T-helper 2 cell treated with Interferon-gamma antibody and Interleukin-4, amounts not matched to agents 5 μg/mL and 100 μg/mL, for 36 hours (primary cell): ENCODE measurements around the gene RITA1.

ENCODE experiments used
- DNase-seq: peaks from one replicate; pipeline ENCODE4 v3.0.0; 2021; ENCODE audit warnings: low spot score
- H3K27ac Mint-ChIP-seq: one replicate; pipeline ENCODE4 v1.8.0; 2021; ENCODE audit warnings: mild to moderate bottlenecking, mixed read lengths
- H3K27me3 Mint-ChIP-seq: one replicate; pipeline ENCODE4 v1.8.0; 2021; ENCODE audit warnings: low read depth, mixed read lengths
- H3K36me3 Mint-ChIP-seq: one replicate; pipeline ENCODE4 v1.8.0; 2021; ENCODE audit warnings: low read depth, mixed read lengths
- H3K4me1 Mint-ChIP-seq: one replicate; pipeline ENCODE4 v1.8.0; 2021; ENCODE audit warnings: low read depth, mixed read lengths
- H3K4me3 Mint-ChIP-seq: one replicate; pipeline ENCODE4 v1.8.0; 2022; ENCODE audit warnings: mild to moderate bottlenecking, moderate library complexity, mixed read lengths
- H3K9me3 Mint-ChIP-seq: one replicate; pipeline ENCODE4 v1.8.0; 2021; ENCODE audit warnings: mixed read lengths

Gene RITA1

GRCh38 chr12:113180333-113180732 is 5.2 kb upstream of the RITA1 start:
- no peaks in the 10 kb centered on the region for H3K27me3 Mint-ChIP-seq
- peaks cover 5% of the 10 kb centered on the region for H3K4me1 Mint-ChIP-seq
- H3K36me3 Mint-ChIP-seq = peaks cover 62% of the 10 kb centered on the region
- H3K27ac Mint-ChIP-seq = no peak overlapping the region
- no peak for DNase-seq
- no peak overlapping the region for H3K4me3 Mint-ChIP-seq
- peaks cover 5% of the 10 kb centered on the region for H3K9me3 Mint-ChIP-seq

GRCh38 chr12:113181975-113182374 is 3.5 kb upstream of the RITA1 start:
- Mint-ChIP-seq H3K9me3 (peaks cover 5% of the 10 kb centered on the region), H3K36me3 (peaks cover 58% of the 10 kb centered on the region), H3K4me1 (peaks cover 14% of the 10 kb centered on the region), H3K27me3 (no peaks in the 10 kb centered on the region), H3K4me3 (no peak overlapping the region), H3K27ac (no peak overlapping the region)
- DNase-seq = no peak

- H3K4me3 Mint-ChIP-seq = peak overlapping the region; percentile 98
- H3K27ac Mint-ChIP-seq = peak overlapping the region; percentile 65
- peaks cover 51% of the 10 kb centered on the region for H3K36me3 Mint-ChIP-seq
- DNase-seq = no peak
- no peaks in the 10 kb centered on the region for H3K9me3 Mint-ChIP-seq
- H3K4me1 Mint-ChIP-seq = peaks cover 19% of the 10 kb centered on the region
- no peaks in the 10 kb centered on the region for H3K27me3 Mint-ChIP-seq
Measured at GRCh38 chr12:113183030-113183589, 2.4 kb upstream of the RITA1 start.

- H3K9me3 Mint-ChIP-seq = no peaks in the 10 kb centered on the region
- peak overlapping the region; percentile 98 for H3K4me3 Mint-ChIP-seq
- H3K4me1 Mint-ChIP-seq = peaks cover 19% of the 10 kb centered on the region
- no peak for DNase-seq
- no peaks in the 10 kb centered on the region for H3K27me3 Mint-ChIP-seq
- peaks cover 44% of the 10 kb centered on the region for H3K36me3 Mint-ChIP-seq
- H3K27ac Mint-ChIP-seq = peak overlapping the region; percentile 97
Measured at GRCh38 chr12:113184098-113184899, 1.2 kb upstream of the RITA1 start.

- DNase-seq = peak; percentile 88
- H3K36me3 Mint-ChIP-seq = peaks cover 41% of the 10 kb centered on the region
- H3K4me1 Mint-ChIP-seq = peaks cover 21% of the 10 kb centered on the region
- peak overlapping the region; percentile 98 for H3K4me3 Mint-ChIP-seq
- H3K27ac Mint-ChIP-seq = peak overlapping the region; percentile 97
- H3K9me3 Mint-ChIP-seq = no peaks in the 10 kb centered on the region
- no peaks in the 10 kb centered on the region for H3K27me3 Mint-ChIP-seq
Measured at GRCh38 chr12:113184900-113185179, 681 bp upstream of the RITA1 start.

- no peak for DNase-seq
Measured at GRCh38 chr12:113186033-113186365, 478 bp downstream of the RITA1 start.

GRCh38 chr12:113186666-113187325 is 1.3 kb downstream of the RITA1 start:
- Mint-ChIP-seq H3K9me3 (no peaks in the 10 kb centered on the region), H3K4me1 (peaks cover 24% of the 10 kb centered on the region), H3K36me3 (peaks cover 35% of the 10 kb centered on the region), H3K27me3 (no peaks in the 10 kb centered on the region), H3K4me3 (peak overlapping the region; percentile 98), H3K27ac (peak overlapping the region; percentile 97)
- no peak for DNase-seq

More at GRCh38 chr12:113186033-113186365, 478 bp downstream of the RITA1 start:
- H3K9me3 Mint-ChIP-seq = no peaks in the 10 kb centered on the region
- H3K27ac Mint-ChIP-seq = peak overlapping the region; percentile 97
- no peaks in the 10 kb centered on the region for H3K27me3 Mint-ChIP-seq
- peaks cover 24% of the 10 kb centered on the region for H3K4me1 Mint-ChIP-seq
- H3K36me3 Mint-ChIP-seq = peaks cover 37% of the 10 kb centered on the region
- H3K4me3 Mint-ChIP-seq = peak overlapping the region; percentile 98

- no peak for DNase-seq
- Mint-ChIP-seq H3K4me1 (peaks cover 20% of the 10 kb centered on the region), H3K27me3 (no peaks in the 10 kb centered on the region), H3K27ac (no peak overlapping the region), H3K36me3 (peaks cover 33% of the 10 kb centered on the region), H3K4me3 (no peak overlapping the region), H3K9me3 (no peaks in the 10 kb centered on the region)
Measured at GRCh38 chr12:113189361-113189760, 3.8 kb downstream of the RITA1 start.

- DNase-seq = no peak
- Mint-ChIP-seq H3K36me3 (peaks cover 30% of the 10 kb centered on the region), H3K27ac (peak overlapping the region; percentile 10), H3K27me3 (no peaks in the 10 kb centered on the region), H3K4me3 (no peak overlapping the region), H3K4me1 (peaks cover 20% of the 10 kb centered on the region), H3K9me3 (no peaks in the 10 kb centered on the region)
Measured at GRCh38 chr12:113190761-113191160, 5.2 kb downstream of the RITA1 start.

- peaks cover 19% of the 10 kb centered on the region for H3K4me1 Mint-ChIP-seq
- peaks cover 29% of the 10 kb centered on the region for H3K36me3 Mint-ChIP-seq
- DNase-seq = no peak
- H3K4me3 Mint-ChIP-seq = no peak overlapping the region
- H3K9me3 Mint-ChIP-seq = no peaks in the 10 kb centered on the region
- H3K27me3 Mint-ChIP-seq = no peaks in the 10 kb centered on the region
- no peak overlapping the region for H3K27ac Mint-ChIP-seq
Measured at GRCh38 chr12:113191227-113191626, 5.7 kb downstream of the RITA1 start.

GRCh38 chr12:113194971-113195391 is 9.5 kb downstream of the RITA1 start:
- DNase-seq = no peak
- Mint-ChIP-seq H3K27me3 (no peaks in the 10 kb centered on the region), H3K36me3 (peaks cover 12% of the 10 kb centered on the region), H3K27ac (no peak overlapping the region), H3K9me3 (no peaks in the 10 kb centered on the region), H3K4me1 (peaks cover 15% of the 10 kb centered on the region), H3K4me3 (no peak overlapping the region)

- no peak for DNase-seq
- H3K27me3 Mint-ChIP-seq = no peaks in the 10 kb centered on the region
- H3K4me3 Mint-ChIP-seq = no peak overlapping the region
- H3K9me3 Mint-ChIP-seq = no peaks in the 10 kb centered on the region
- H3K4me1 Mint-ChIP-seq = peaks cover 13% of the 10 kb centered on the region
- H3K36me3 Mint-ChIP-seq = peaks cover 9% of the 10 kb centered on the region
- no peak overlapping the region for H3K27ac Mint-ChIP-seq
Measured at GRCh38 chr12:113195598-113195997, 10.1 kb downstream of the RITA1 start.

GRCh38 chr12:113196582-113196981 is 11.1 kb downstream of the RITA1 start:
- no peak for DNase-seq
- Mint-ChIP-seq H3K4me3 (no peak overlapping the region), H3K27me3 (no peaks in the 10 kb centered on the region), H3K4me1 (peaks cover 12% of the 10 kb centered on the region), H3K9me3 (no peaks in the 10 kb centered on the region), H3K27ac (no peak overlapping the region), H3K36me3 (peaks cover 6% of the 10 kb centered on the region)

- peak; percentile 57 for DNase-seq
- Mint-ChIP-seq H3K27me3 (no peaks in the 10 kb centered on the region), H3K4me3 (no peak overlapping the region), H3K9me3 (no peaks in the 10 kb centered on the region), H3K4me1 (peaks cover 12% of the 10 kb centered on the region), H3K27ac (no peak overlapping the region), H3K36me3 (peaks cover 4% of the 10 kb centered on the region)
Measured at GRCh38 chr12:113196990-113197389, 11.5 kb downstream of the RITA1 start.
